ENCODE measurements around the gene DHX35. TPM values are rescaled to one million over a fixed set of nuclear protein-coding genes. Genes with fewer than 3 reads are reported as not detected.

The DHX35 gene
- total and polyA plus RNA-seq, 2 of the 8 experiments (the other 6 are each of a cell fraction or from before 2014, with no cell fraction given), result 21.9 to 27.7 TPM

GRCh38 chr20:39047417-39047985 is 85.4 kb downstream of the DHX35 start:
- no peak overlapping the region for H2BK120ac ChIP-seq (replicated peaks; ENCODE audit: low read depth, low read length)
- no peaks in the 10 kb centered on the region for H3K36me3 ChIP-seq (ENCODE audit: control insufficient read depth in 2 of 4, insufficient read depth in 4 of 4, low read length in 3 of 4)
- no peak overlapping the region for H3K56ac ChIP-seq (replicated peaks; ENCODE audit: insufficient read length, low read depth, low read length)
- H2AFZ ChIP-seq (ENCODE audit: low read length), result no peak overlapping the region
- H3K23ac ChIP-seq (ENCODE audit: insufficient read length), result no peak overlapping the region
- H2BK15ac ChIP-seq (ENCODE audit: low read length), result no peak overlapping the region
- no peak overlapping the region; the same call in 1 of the 2 replicates for H4K8ac ChIP-seq (ENCODE audit: extremely low read depth, insufficient read depth, low read length)
- no peak overlapping the region for H4K5ac ChIP-seq (ENCODE audit: insufficient read length, low read depth, low read length)
- no peak overlapping the region for H3K27ac ChIP-seq (ENCODE audit: low read depth, low read length)
- no peaks in the 10 kb centered on the region for H3K79me2 ChIP-seq (ENCODE audit: control insufficient read depth in 1 of 2, insufficient read depth in 2 of 2, low read length in 2 of 2)
- H3K14ac ChIP-seq (ENCODE audit: insufficient read length), result no peak overlapping the region
- no peak overlapping the region for H2BK5ac ChIP-seq (ENCODE audit: low read depth, low read length)
- peaks cover 6% of the 10 kb centered on the region for H3K23me2 ChIP-seq (ENCODE audit: low read depth, low read length)
- no peaks in the 10 kb centered on the region for H4K20me1 ChIP-seq (replicated peaks in 1 of 2; ENCODE audit: control insufficient read depth in 1 of 2, insufficient read depth in 2 of 2, low read length in 2 of 2)
- H4K91ac ChIP-seq (replicated peaks; ENCODE audit: insufficient read length, low read length), result no peak overlapping the region
- peaks cover 0 to 10% (median 6%) of the 10 kb centered on the region in 4 experiments; a peak in 4 of 7 replicates for H3K27me3 ChIP-seq (replicated peaks in 1 of 4; ENCODE audit: control insufficient read depth in 3 of 4, extremely low read depth in 1 of 4, insufficient read depth in 3 of 4, low read length in 3 of 4)
- 73% methylated on average over 10 of the region's 10 CpGs; no CpG with 5 or more reads in 1 of the 2 experiments for WGBS, 2 experiments (ENCODE audit: extremely low coverage in 1 of 2, insufficient coverage in 1 of 2, insufficient read length in 1 of 2, insufficient replicate concordance in 2 of 2, low coverage in 1 of 2, low lambda C conversion rate in 2 of 2, missing lambda C conversion rate in 1 of 2)
- H3K18ac ChIP-seq (ENCODE audit: extremely low read depth, low read length), result no peak overlapping the region
- peaks cover 0 to 6% (median under 1%) of the 10 kb centered on the region in 4 experiments; a peak in 3 of 7 replicates for H3K4me1 ChIP-seq (replicated peaks in 1 of 4; ENCODE audit: control insufficient read depth in 3 of 4, insufficient read depth in 4 of 4, low read length in 3 of 4)
- no peak overlapping the region for H3K9ac ChIP-seq (replicated peaks in 1 of 4; ENCODE audit: extremely low read depth in 1 of 4, low read depth in 3 of 4, low read length in 3 of 4)
- CTCF ChIA-PET (ENCODE audit: partially characterized antibody), result interaction anchor here (0.6 to 5.1 kb wide), 16 partner anchors 10 to 1070 kb away, joined by 3 to 127 read pairs (median 4); no protein-coding TSS in a partner anchor
- no peak overlapping the region for H3K4me3 ChIP-seq (ENCODE audit: extremely low read depth in 1 of 4, insufficient read depth in 2 of 4, low read depth in 3 of 4, low read length in 4 of 4)
- H2BK20ac ChIP-seq (ENCODE audit: low read length), result no peak overlapping the region
- no peak overlapping the region; the same call in 1 of the 2 replicates for H2BK12ac ChIP-seq (ENCODE audit: low read depth, low read length)
- FAIRE-seq (no peak), DNase-seq (ENCODE audit: low read depth in 1 of 2, low spot score in 2 of 2) (no peak)
- no peaks in the 10 kb centered on the region for H3K9me3 ChIP-seq (ENCODE audit: insufficient read depth in 2 of 2, low read depth in 1 of 2, low read length in 1 of 2)
- H3K79me1 ChIP-seq (ENCODE audit: low read depth, low read length), result no peaks in the 10 kb centered on the region
- H2AK5ac ChIP-seq (ENCODE audit: low read depth, low read length), result no peak overlapping the region
- POLR2A ChIA-PET (ENCODE audit: partially characterized antibody), result no interaction called here
- no peak overlapping the region for H3K4me2 ChIP-seq (ENCODE audit: insufficient read depth in 1 of 2, low read depth in 2 of 2, low read length in 2 of 2)
- no peak overlapping the region for H3K4ac ChIP-seq (replicated peaks; ENCODE audit: insufficient read length, low read depth, low read length)
- TF ChIP-seq JUND (IDR thresholded peaks at IDR 0.05; ENCODE audit: low read length), result no peak
